ENCODE measurements around the gene TBC1D16. TPM values are rescaled to one million over a fixed set of nuclear protein-coding genes. Genes with fewer than 3 reads are reported as not detected.

TBC1D16 gene
- total and polyA plus RNA-seq, 2 experiments from 2014 or later, result 24.5 to 38.1 TPM

- H3K9me2 ChIP-seq (replicated peaks; ENCODE audit: insufficient read depth), result no peaks in the 10 kb centered on the region
- H4K20me1 ChIP-seq (ENCODE audit: insufficient read depth, poor library complexity, severe bottlenecking), result no peaks in the 10 kb centered on the region
- H3K9me3 ChIP-seq (ENCODE audit: low read depth), result no peaks in the 10 kb centered on the region
- no peak for DNase-seq (ENCODE audit: low spot score)
- no peak overlapping the region for H3K4me2 ChIP-seq
- H3K27me3 ChIP-seq, result no peaks in the 10 kb centered on the region
- H3K36me3 ChIP-seq (replicated peaks; ENCODE audit: insufficient read depth, low read depth), result no peaks in the 10 kb centered on the region
- 97% methylated on average over 22 of the region's 22 CpGs for WGBS (ENCODE audit: low lambda C conversion rate, missing lambda C conversion rate)
- TF ChIP-seq CTCF (IDR thresholded peaks at IDR 0.05; ENCODE audit: poor library complexity) (no peak), EZH2 (IDR thresholded peaks at IDR 0.05; ENCODE audit: borderline replicate concordance) (no peak), EZH2phosphoT487 (IDR thresholded peaks at IDR 0.05; ENCODE audit: low read depth, severe bottlenecking, unreplicated experiment) (no peak)
- no peak overlapping the region for H2AFZ ChIP-seq
- H3K4me1 ChIP-seq (ENCODE audit: insufficient read depth), result peaks cover 4% of the 10 kb centered on the region
- no peak overlapping the region for H3K27ac ChIP-seq
- H3K79me2 ChIP-seq, result no peaks in the 10 kb centered on the region
- H3K4me3 ChIP-seq, result no peak overlapping the region
These were observed 93.7 kb downstream of the TBC1D16 start for GRCh38 chr17:79942011-79942405.

DNA sequence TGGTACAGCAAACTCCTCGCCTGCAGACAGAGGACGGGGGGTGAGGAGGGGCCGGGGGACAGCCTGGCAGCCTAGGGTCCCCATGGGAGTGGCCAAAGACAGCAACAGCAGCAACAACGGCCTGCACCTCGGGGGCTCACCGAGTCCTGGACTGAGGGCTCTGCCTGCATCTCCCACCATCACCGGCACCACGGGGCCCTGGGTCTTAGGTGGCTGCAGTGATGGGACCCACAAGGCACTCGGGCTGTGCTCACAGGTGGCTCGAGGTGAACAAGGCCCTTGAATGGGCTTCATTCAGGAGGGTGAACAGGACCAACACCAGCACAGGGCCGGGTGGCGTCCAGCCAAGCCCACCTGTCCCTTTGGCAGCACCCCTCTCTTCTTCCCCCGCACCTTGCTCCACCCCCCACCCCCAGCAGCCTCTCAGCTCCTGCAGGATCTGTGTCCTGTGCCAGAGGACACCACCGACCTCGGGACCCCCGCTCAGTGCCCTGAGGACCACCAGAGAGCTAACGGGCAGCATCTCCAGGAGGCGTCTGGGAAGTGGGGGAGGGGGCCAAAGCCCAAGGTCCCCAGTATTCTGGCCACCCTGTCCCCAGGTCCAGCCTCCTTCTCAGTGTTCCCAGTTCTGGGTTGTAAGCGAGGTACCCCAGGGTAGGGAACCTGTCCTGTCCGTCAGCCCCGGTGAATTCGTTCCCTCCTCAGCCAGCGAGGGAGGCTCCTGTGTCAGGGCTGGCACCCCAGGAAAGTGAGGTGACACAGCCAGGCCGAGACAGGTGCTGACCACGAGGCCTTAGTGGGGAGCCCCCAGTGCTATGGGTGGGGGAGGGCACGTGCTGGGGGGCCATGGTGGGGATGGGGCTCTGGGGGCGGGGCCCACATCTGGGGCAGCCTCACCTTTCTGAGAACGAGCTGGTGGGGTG is 94.3 kb downstream of the TBC1D16 start:
- Histone ChIP-seq H3K27ac (no peak overlapping the region), H3K79me2 (no peaks in the 10 kb centered on the region), H3K9me2 (replicated peaks; ENCODE audit: insufficient read depth) (no peaks in the 10 kb centered on the region), H3K36me3 (replicated peaks; ENCODE audit: insufficient read depth, low read depth) (no peaks in the 10 kb centered on the region), H3K27me3 (no peaks in the 10 kb centered on the region), H3K4me1 (ENCODE audit: insufficient read depth) (peaks cover 9% of the 10 kb centered on the region), H3K9me3 (ENCODE audit: low read depth) (no peaks in the 10 kb centered on the region), H3K4me2 (no peak overlapping the region), H4K20me1 (ENCODE audit: insufficient read depth, poor library complexity, severe bottlenecking) (no peaks in the 10 kb centered on the region), H2AFZ (no peak overlapping the region), H3K4me3 (no peak overlapping the region)
- TF ChIP-seq CTCF (IDR thresholded peaks at IDR 0.05; ENCODE audit: poor library complexity), result no peak
- no peak for TF ChIP-seq EZH2phosphoT487 (IDR thresholded peaks at IDR 0.05; ENCODE audit: low read depth, severe bottlenecking, unreplicated experiment)
- TF ChIP-seq EZH2 (IDR thresholded peaks at IDR 0.05; ENCODE audit: borderline replicate concordance), result no peak
- 93% methylated on average over 20 of the region's 28 CpGs for WGBS (ENCODE audit: low lambda C conversion rate, missing lambda C conversion rate)
- no peak for DNase-seq (ENCODE audit: low spot score)

- WGBS (ENCODE audit: low lambda C conversion rate, missing lambda C conversion rate), result 92% methylated on average over 25 of the region's 31 CpGs
- no peaks in the 10 kb centered on the region for H3K79me2 ChIP-seq
- TF ChIP-seq EZH2 (IDR thresholded peaks at IDR 0.05; ENCODE audit: borderline replicate concordance) (no peak), CTCF (IDR thresholded peaks at IDR 0.05; ENCODE audit: poor library complexity) (no peak), EZH2phosphoT487 (IDR thresholded peaks at IDR 0.05; ENCODE audit: low read depth, severe bottlenecking, unreplicated experiment) (no peak)
- no peaks in the 10 kb centered on the region for H4K20me1 ChIP-seq (ENCODE audit: insufficient read depth, poor library complexity, severe bottlenecking)
- no peaks in the 10 kb centered on the region for H3K27me3 ChIP-seq
- H3K36me3 ChIP-seq (replicated peaks; ENCODE audit: insufficient read depth, low read depth), result no peaks in the 10 kb centered on the region
- no peak for DNase-seq (ENCODE audit: low spot score)
- H3K4me3 ChIP-seq, result no peak overlapping the region
- no peak overlapping the region for H3K4me2 ChIP-seq
- H2AFZ ChIP-seq, result no peak overlapping the region
- H3K9me2 ChIP-seq (replicated peaks; ENCODE audit: insufficient read depth), result no peaks in the 10 kb centered on the region
- peaks cover 9% of the 10 kb centered on the region for H3K4me1 ChIP-seq (ENCODE audit: insufficient read depth)
- no peak overlapping the region for H3K27ac ChIP-seq
- H3K9me3 ChIP-seq (ENCODE audit: low read depth), result no peaks in the 10 kb centered on the region
These were observed 95.1 kb downstream of the TBC1D16 start for GRCh38 chr17:79940459-79941087.

Data from hepatocyte (in vitro differentiated cells).